GM20000 (cell line): ENCODE measurements around the gene BHLHE23.
A peak's percentile ranks its signal among the peaks of the same experiment; 100 is the strongest.

ENCODE experiments used
- DNase-seq: peaks from one replicate; pipeline ENCODE4 v3.0.0; 2012; ENCODE audit warnings: low spot score
- CTCF ChIP-seq: IDR thresholded peaks from 2 replicates; pipeline ENCODE4 v1.5.1; 2012; ENCODE audit warnings: mild to moderate bottlenecking, control low read depth; ENCODE audit errors: extremely low read depth, missing control alignments

The BHLHE23 gene

GRCh38 chr20:63015662-63016361, 9.0 kb upstream of the BHLHE23 start:
- no peak for TF ChIP-seq CTCF
- DNase-seq, result no peak

- no peak for DNase-seq
- TF ChIP-seq CTCF, result no peak
These were observed 8.4 kb upstream of the BHLHE23 start for GRCh38 chr20:63015147-63015661.

GRCh38 chr20:63014710-63015109, 7.9 kb upstream of the BHLHE23 start:
- no peak for TF ChIP-seq CTCF
- no peak for DNase-seq

- no peak for DNase-seq
- TF ChIP-seq CTCF, result no peak
These were observed 7.5 kb upstream of the BHLHE23 start for GRCh38 chr20:63014287-63014686.

GRCh38 chr20:63013207-63013606, 6.4 kb upstream of the BHLHE23 start:
- no peak for TF ChIP-seq CTCF
- no peak for DNase-seq

- no peak for DNase-seq
- TF ChIP-seq CTCF, result no peak
These were observed 5.0 kb upstream of the BHLHE23 start for GRCh38 chr20:63011798-63012197.

- peak; percentile 91 for DNase-seq
These were observed 3.4 kb upstream of the BHLHE23 start for GRCh38 chr20:63009988-63010769.

More at GRCh38 chr20:63009988-63010769, 3.4 kb upstream of the BHLHE23 start:
- TF ChIP-seq CTCF, result no peak
